GM19452 (cell line): Measurements from ENCODE around the gene PIF1.
"Not testable (repeated sequence)": the region's sequence is repeated elsewhere in the genome, so short reads cannot be mapped to it uniquely, and the experiment has no call there.

Experiments
- ATAC-seq: cut with Tn5 transposase; IDR thresholded peaks from one replicate; pipeline ENCODE4 v1.9.1; 2021; ENCODE audit not compliant: unreplicated experiment

Gene PIF1

DNA sequence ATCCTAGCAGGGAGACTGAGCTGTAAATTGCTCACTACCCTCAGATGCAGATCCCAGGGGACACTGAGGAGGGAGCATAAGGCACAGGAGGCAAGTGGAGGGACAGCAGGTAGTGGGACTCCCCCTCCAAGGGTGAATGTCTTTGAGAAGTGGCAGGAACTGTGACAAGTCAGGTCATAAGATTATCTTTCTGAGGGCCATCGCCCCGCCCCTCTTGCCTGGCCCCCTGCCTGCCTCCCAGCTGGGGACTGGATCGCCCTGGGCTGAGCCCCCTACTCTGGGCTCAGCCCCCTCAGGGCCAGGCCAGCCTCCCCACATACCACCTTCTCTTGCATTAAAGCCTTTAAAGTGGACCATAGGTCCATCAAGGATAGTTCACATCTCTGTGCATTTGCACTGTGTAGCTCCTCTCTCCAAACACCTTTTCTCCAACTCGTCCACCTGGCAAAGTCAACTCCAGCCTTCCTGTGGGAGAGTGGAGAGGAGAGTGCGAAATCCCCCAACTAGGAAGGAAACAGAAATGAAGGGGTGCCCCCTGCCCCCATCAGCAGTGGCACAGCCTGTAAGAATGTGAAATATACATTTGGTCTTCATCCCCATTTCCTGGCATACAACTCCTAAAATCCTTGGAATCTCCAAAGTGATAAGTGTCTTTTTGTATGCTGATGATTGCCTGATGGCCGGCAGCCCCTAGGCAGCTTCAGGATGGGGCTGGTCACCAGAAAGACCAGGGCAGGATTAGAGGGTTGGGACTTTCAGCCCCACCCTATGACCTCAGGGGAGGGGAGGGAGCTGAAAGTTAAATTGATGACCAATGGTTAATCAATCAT is 14.7 kb downstream of the PIF1 start:
- ATAC-seq = no peak

DNA sequence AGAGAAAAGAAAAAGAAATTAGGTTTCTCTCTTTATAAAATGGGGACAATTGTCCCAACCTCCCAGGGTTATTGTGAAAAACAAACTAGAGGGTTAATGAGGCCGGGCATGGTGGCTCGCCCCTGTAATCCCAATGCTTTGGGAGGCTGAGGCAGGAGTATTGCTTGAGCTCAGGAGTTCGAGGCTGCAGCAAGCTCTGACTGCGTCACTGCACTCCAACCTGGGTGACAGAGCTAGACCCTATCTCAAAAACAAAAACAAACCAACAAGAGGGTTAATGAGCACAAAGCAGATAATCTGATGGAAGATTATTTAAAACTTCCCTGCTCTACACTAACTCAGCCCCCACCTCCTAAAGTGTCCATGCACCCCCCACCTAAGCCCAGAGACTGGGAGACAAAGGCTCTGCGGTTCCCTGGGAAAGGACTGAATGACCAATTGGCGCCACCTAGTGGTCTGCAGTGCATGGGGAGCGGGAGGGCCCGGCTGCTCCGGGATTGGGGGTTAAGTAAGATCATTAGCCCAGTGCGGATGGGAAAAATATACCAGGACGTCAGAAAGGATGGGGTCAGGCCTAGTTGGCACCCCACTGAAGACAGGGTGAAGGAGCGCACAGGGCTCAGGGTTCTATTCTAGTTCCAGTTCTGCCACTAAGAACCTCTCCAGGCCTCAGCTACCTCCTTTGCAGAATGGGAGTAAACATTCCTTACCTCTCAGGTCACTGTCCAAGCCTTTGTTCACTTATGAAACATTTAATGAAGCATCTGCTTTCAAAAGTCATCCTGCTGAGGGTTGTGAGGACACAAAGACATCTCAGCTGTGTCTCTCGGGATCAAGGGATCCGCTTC is 15.6 kb downstream of the PIF1 start:
- ATAC-seq = no peak

DNA sequence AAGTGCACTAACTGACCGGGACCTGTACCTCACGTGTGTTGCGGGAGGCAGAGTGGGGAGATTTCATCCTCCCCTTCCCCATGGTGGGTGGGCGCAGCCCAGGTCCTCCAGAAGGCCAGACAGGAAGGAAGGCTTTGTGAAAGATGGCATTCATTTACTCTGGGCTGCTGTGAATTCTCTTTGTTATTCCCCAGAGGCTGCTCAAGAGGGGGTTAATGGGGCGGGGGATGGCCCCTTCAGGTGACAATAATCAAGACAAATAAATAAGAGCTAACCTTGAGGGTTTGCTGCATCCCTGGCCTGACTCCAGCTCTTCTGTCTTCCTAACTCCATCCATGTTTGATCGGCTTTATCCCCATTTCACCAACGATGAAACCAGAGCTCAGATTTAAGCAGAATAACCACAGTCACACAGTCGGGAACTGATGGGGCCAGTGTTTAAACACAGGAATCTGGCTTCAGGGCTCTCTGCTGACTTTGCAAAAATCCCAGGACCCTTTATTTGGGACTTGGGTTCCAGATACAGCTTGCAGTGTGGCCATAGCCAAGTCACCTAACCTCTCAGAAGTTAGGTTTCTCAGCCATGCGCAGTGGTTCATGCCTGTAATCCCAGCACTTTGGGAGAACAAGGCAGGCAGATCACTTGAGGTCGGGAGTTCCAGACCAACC is 16.5 kb downstream of the PIF1 start:
- ATAC-seq = no peak

DNA sequence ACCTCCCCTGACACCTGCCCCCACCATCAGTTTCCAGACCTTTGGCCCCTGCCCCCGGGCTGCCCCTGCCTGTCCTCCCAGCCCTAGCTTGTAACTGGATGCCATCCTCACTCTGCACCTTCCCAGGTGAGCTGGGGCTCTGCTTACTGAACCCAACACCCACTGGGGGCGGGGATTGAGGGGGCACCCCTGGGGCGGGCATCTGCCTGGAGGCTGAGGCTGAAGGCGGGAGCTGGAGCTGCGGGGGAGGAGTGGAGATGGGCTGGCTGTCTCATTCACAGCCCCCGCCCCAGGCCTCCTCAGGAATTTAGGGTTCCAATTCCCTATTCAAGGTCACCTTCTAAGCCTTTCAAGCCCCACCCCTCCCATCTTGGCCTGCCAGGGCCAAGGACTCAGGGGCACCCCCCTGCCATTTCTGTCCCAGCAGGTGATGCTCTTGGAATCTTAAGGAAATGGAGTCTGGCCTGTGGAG is 17.7 kb downstream of the PIF1 start:
- ATAC-seq = no peak

DNA sequence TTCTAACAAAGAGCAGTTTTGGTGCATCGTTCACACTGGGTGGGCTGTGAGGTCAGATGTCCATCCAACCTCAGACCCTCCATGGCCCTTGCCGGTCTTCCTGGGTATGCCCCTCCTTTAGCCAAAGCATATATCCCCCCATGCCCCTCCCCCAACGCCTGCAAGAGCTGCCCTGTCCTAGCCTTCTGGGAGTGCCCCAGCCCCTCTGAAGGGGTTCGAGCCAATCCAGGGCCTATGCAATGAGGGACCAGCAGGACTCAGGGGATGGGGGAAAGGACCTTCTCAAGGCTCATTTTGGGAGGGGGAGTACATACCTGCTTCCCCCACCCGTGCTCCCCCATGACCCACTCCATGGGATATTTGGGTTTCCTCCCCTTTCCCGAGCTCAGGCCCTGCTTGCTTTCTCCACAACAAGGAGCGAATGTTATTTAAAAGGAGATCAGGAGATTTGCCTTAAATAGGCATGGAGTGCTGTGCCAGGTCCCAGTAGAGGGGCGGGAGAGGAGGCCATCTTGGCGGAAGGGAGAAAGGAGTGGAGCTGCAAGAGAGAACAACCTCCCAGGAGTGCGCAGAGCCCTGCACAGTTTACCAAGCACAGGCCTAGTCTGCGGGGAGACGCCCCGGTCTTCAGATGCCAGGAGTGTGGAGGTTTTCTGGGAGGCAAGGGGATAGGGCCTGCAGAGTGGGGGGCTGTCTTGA is 18.2 kb downstream of the PIF1 start:
- no peak for ATAC-seq

DNA sequence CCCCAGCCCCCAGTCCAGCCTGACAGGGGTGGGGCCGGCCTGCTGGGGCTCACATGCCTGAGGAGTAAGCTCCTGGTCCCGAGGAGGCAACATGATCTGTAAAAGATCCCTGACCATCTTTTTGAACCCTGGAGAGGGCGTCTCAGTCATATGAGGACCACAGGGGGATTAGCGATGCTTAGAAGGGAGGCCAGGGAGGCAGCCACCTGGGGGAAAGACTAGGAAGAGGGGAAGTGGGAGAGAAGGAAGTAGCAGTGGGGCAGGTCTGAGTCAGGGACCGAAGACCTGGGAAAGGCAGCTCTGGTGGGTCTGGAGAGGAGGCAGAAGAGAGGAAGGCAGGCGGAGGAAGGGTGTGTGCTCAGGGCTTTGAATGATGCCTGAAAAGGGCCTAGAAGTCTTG is 18.9 kb downstream of the PIF1 start:
- ATAC-seq = no peak

DNA sequence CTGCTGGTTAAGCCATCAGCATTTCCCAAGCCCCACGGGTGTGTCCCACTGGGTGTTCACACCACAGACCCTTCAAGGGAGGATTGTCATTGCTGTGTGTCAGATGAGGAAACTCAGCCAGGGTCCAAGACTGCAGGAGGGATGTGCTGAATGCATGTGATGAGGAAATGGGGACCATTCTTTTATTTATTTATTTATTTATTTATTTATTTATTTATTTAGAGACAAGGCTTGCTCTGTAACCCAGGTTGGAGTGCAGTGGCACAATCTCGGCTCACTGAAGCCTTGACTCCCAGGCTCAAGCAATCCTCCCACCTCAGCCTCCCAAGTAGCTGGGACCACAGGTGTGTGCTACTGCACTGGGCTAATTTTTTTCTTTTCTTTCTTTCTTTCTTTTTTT is 20.8 kb downstream of the PIF1 start:
- ATAC-seq = no peak

DNA sequence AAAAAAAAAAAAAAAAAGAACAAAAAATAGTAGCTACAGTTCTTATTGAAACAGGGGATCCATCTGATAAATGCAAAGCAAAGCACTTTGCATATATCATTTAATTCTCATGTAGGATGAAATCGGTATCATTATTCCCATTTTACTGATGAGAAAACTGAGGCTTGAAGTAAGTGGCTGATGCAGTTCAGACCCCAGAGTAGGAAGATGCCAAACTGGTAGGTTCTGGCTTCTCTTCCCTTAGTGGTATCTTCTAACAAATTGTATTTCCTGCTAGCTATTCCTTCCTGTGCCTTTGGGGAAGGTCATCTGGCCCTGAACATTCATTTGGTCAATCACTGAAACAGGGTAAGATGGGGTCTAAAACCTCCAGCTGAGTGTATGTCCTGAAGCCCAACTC is 21.9 kb downstream of the PIF1 start:
- ATAC-seq = no peak

DNA sequence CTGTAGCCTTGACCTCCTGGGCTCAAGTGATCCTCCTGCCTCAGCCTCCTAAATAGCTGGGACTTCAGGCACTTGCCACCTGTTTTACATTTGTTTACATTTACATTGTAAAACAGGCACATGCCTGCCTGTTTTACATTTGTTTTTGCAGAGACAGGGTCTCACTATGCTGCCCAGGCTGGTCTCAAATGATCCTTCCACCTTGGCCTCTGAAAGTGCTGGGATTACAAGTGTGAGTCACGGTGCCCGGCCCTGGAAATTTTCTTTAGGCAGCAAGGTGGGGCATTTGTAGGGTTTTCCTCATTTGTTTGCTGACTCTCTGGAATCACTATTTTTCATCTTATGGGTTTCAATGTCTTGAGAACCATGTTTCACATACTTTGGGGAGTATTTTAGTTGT is 25.0 kb downstream of the PIF1 start:
- no peak for ATAC-seq

DNA sequence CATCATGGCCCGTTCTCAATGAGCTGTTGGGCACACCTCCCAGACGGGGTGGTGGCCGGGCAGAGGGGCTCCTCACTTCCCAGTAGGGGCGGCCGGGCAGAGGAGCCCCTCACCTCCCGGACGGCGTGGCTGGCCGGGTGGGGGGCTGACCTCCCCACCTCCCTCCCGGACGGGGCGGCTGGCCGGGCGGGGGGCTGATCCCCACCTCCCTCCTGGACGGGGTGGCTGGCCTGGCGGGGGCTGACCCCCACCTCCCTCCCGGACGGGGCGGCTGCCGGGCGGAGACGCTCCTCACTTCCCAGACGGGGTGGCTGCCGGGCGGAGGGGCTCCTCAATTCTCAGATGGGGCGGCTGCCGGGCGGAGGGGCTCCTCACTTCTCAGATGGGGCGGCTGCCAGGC is 26.5 kb downstream of the PIF1 start:
- not testable (repeated sequence) for ATAC-seq

DNA sequence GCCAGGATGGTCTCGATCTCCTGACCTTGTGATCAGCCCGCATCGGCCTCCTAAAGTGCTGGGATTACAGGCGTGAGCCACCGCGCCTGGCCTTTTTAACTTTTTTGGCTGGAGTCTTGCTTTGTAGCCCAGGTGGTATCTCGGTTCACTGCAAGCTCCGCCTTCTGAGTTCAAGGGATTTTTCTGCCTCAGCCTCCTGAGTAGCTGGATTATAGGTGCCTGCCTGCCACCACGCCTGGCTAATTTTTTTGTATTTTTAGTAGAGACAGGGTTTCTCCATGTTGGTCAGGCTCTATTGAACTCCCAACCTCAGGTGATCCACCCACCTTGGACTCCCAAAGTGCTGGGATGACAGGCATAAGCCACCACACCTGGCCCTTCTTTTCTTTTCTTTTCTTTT is 29.5 kb downstream of the PIF1 start:
- ATAC-seq = not testable (repeated sequence)

DNA sequence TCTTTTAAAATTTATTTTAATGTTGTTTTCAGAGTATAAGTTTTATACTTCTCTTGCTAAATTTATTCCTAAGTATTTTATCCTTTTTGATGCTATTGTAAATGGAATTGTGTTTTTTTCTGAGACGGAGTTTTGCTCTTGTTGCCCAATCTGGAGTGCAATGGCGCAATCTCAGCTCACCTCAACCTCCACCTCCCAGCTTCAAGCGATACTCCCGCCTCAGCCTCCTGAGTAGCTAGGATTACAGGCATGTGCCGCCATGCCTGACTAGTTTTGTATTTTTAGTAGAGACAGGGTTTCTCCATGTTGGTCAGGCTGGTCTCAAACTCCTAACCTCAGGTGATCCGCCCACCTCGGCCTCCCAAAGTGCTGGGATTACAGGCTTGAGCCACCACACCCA is 30.1 kb downstream of the PIF1 start:
- not testable (repeated sequence) for ATAC-seq

DNA sequence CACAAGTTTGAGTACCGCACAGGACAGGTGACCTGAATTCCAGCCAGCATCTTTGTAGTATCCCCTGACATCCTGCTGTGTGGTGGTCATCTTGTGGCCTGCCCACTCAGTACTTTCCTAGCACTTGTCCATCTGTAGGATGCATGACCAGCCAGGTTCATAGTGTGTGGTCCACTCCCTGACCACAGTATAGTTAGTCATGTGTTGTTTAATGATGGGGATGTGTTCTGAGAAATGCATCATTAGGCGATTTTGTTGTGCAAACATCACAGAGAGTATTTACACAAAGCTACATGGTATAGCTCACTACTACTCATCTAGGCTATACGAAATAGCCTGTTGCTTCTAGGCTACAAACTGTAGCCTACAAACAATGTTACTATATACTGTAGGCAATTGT is 33.2 kb downstream of the PIF1 start:
- ATAC-seq = no peak

DNA sequence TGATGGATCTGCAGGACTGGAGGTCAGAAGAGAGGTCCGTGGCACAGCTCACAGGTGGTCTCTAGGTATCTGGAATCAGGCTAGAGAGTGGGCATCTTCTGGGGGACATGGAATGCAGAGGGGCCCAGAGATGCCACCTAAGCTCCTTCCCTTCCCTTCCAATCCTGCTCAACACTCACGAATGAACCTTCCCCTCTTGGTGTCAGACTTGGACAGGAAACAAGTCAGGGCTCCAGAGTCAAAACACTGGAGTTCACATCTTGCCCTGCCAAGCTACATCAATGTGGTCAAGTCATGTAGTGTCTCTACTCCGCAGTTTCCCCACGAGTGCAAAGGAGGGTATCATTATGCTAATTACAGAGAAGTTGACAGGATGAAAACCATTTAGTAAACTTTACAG is 34.0 kb downstream of the PIF1 start:
- ATAC-seq = no peak

DNA sequence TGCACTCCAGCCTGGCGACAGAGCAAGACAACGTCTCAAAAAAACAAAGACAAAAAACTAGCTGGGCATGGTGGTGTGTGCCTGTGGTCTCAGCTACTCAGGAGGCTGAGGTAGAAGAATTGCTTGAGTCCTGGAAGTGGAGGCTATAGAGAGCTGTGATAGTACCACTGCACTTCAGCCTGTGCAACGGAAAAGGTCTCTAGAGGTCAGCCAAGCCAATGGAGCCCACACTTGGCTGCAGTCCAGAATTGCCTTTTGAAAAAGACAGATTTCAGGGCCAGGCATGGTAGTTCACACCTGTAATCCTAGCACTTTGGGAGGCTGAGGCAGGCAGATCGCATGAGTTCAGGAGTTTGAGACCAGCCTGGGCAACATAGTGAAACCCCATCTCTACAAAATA is 41.7 kb downstream of the PIF1 start:
- ATAC-seq = no peak

DNA sequence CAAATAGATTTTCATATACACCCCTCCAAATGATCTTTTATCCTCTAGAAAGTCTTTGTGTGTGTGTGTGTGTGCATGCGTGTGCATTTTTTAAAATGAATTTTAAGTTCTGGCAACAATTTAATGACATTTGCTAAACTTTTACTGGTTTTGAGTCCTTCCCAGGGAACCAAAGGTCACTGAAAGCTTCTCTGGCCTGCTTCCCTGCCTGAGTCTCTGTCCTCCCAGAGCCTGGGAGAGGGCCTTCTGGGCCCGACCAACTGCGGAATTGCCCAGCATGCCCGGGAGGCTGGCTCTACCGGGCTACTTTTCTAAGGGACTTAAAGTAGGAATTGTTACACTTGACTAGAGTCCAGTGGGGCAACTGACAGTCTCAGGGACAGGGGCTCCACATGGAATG is 42.7 kb downstream of the PIF1 start:
- no peak for ATAC-seq

DNA sequence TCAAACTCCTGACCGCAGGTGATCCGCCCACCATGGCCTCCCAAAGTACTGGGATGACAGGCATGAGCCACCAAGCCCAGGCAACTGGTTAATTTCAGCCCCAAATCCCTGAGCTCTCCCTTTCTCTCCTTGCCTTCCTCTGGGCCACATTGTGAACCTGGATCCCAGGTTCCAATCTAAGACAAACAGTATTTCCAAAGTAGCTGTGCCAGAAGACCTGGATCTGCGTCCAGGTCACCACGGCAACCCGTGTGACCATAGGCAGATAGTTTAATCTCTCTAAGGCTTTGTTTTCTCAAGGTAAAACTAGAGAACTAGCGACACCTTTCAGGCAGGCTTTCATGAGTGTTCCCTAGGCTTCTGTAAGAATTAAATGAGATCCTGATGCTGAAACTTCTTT is 44.1 kb downstream of the PIF1 start:
- ATAC-seq = no peak

DNA sequence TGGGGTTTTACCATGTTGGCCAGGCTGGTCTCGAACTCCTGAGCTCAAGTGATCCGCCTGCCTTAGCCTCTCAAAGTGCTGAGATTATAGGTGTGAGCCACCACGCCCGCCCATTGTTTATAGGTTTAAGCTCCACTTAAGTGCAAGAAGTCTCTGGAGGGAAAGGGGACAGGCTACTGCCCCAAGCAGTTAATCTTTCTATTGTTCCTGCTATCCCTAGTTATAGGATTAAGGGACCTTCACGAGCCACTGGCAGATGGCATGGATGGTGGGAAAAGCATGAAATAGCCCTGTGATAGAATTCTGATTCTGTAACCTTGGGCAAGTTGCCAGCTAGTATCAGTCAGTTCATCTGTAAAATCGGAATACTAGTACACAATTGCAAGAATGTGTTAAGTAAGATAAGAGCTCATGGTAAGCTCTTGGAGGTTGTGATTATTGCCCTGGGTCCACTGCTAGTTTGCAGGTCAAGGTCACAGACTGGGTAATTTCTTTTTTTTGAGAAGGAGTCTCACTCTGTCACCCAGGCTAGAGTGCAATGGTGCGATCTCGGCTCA is 44.8 kb downstream of the PIF1 start:
- ATAC-seq = no peak

DNA sequence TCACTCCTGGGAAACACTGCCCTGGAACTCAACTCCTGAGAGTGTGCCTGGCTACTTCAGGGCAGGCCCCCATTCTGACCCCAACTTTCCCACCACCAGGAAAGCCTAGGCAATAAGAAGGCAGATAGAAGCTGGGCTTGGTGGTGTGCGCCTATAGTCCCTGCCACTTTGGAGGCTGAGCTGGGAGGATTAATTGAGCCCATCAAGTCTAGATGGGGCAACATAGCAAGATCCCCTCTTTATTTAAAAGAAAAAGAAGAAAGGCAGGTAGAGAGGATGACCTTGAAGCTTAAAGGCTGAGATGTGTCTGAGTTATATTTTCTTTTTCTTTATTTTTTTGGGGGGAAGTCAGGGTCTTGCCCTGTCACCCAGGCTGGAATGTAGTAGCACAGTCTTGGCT is 45.8 kb downstream of the PIF1 start:
- ATAC-seq = no peak

DNA sequence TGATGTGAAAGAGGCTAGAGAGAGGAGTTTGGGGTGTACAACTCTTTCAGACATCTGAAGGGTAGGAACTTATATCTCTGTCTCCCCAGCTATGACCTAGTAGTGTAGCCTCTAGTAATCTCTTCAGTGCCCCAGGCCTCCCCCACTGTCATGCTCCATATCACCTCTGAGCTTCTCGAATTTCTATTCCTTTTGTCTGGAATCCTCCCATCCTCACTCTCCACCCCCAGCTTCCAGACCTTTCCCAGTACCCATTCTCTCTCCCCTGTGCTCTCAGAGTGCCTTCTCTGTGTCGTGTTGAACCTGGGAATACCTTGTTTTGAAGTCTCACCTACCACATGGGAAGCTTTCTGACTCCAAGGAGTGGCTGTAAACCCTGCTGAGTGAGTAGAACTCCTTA is 46.4 kb downstream of the PIF1 start:
- ATAC-seq = no peak

DNA sequence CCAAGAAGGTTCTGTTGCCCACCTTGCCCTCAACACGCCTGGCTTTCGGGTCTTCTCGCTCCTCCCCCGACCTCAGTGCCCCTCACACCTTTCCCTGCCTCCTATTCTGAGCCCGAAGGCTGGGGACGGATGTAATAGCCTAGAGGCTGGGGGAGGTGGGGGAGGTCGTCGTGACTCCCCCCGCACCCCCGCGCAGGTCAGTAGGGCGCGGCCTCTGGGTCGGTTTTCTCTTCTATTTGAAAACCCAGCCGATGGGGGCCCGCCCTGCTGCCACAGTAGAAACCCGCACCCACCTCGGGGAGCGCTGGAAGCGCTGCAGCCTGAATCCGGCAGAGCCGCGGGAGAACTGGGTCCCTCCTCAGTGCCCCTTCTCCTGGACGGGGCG is 49.1 kb downstream of the PIF1 start:
- no peak for ATAC-seq
